T-helper 2 cell treated with Interferon-gamma antibody and Interleukin-4, amounts not matched to agents 5 μg/mL and 100 μg/mL, for 36 hours (primary cell): ENCODE measurements around the gene GFER.
A peak's percentile ranks its signal among the peaks of the same experiment; 100 is the strongest.
"Not testable (repeated sequence)": the region's sequence is repeated elsewhere in the genome, so short reads cannot be mapped to it uniquely, and the experiment has no call there.

Source experiments
- DNase-seq: peaks from one replicate; pipeline ENCODE4 v3.0.0; 2021; ENCODE audit warnings: low spot score
- H3K27ac Mint-ChIP-seq: one replicate; pipeline ENCODE4 v1.8.0; 2021; ENCODE audit warnings: mild to moderate bottlenecking, mixed read lengths
- H3K27me3 Mint-ChIP-seq: one replicate; pipeline ENCODE4 v1.8.0; 2021; ENCODE audit warnings: low read depth, mixed read lengths
- H3K36me3 Mint-ChIP-seq: one replicate; pipeline ENCODE4 v1.8.0; 2021; ENCODE audit warnings: low read depth, mixed read lengths
- H3K4me1 Mint-ChIP-seq: one replicate; pipeline ENCODE4 v1.8.0; 2021; ENCODE audit warnings: low read depth, mixed read lengths
- H3K4me3 Mint-ChIP-seq: one replicate; pipeline ENCODE4 v1.8.0; 2022; ENCODE audit warnings: mild to moderate bottlenecking, moderate library complexity, mixed read lengths
- H3K9me3 Mint-ChIP-seq: one replicate; pipeline ENCODE4 v1.8.0; 2021; ENCODE audit warnings: mixed read lengths

GFER gene

GRCh38 chr16:1962161-1963153 is 21.5 kb upstream of the GFER start:
- H3K4me1 Mint-ChIP-seq, result peaks cover 29% of the 10 kb centered on the region
- peak overlapping the region; percentile 97 for H3K4me3 Mint-ChIP-seq
- peak overlapping the region; percentile 91 for H3K27ac Mint-ChIP-seq
- H3K27me3 Mint-ChIP-seq, DNase-seq, H3K9me3 Mint-ChIP-seq: not testable (repeated sequence)
- peaks cover 39% of the 10 kb centered on the region for H3K36me3 Mint-ChIP-seq

GRCh38 chr16:1963806-1964505 is 20.0 kb upstream of the GFER start:
- Mint-ChIP-seq H3K27me3 (no peaks in the 10 kb centered on the region), H3K27ac (peak overlapping the region; percentile 91), H3K36me3 (peaks cover 39% of the 10 kb centered on the region), H3K9me3 (no peaks in the 10 kb centered on the region), H3K4me1 (peaks cover 29% of the 10 kb centered on the region), H3K4me3 (peak overlapping the region; percentile 97)
- DNase-seq, result no peak

DNA sequence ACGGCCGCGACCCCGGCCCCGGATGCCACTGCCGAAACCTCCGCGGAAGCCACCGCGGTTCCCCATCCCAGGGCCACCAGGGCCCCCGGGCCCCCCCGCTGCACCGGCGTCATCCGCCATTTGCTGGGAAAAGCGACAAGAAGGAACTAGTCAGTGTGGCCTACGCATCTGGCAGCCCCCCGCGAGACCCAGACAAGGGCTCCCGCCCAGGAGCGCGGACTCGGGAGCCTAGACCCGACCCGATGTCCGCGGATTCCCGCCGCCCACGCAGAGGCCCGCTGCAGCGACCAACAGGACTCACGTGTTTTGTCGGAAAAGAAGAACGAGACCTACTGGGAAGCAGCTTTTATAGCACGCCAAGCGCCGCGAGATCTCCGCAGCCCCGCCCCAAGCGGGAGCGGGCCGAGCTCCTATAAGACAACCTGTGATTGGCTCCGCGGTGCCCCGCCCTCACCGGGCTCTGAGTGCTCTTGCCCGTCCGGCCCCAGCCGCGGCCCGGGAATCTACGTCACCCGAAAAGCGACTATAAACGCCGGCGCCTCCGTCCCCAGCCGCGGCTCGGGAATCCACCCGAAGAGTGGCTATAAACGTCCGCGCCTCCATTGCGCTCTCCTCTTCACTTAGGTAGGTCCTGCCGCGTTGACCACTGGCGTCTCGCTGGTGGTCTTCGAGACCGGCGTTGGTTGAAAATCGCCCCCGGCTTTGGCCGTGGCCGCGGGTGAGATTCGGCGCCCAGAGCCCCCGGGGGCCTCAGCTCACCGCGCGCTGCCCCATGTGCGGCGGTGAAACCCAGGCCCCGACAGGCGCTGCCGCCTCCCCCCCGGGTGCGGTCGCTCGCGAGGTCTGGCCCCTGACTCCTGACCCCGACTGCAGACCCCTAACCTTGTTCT is 19.2 kb upstream of the GFER start, which contains the start of gene RPS2:
Gene RPS2, minus strand, starts transcription at position 321 of the 890 bp plus-strand sequence. Its CDS starts 201 bp downstream, at position 120.
- DNase-seq, result peak; percentile 100
- Mint-ChIP-seq H3K27ac (peak within 1 kb of the TSS; percentile 97), H3K27me3 (no peaks in the 10 kb centered on the region), H3K4me1 (peaks cover 29% of the 10 kb centered on the region), H3K36me3 (peaks cover 39% of the 10 kb centered on the region), H3K4me3 (peak within 1 kb of the TSS; percentile 97), H3K9me3 (no peaks in the 10 kb centered on the region)

DNA sequence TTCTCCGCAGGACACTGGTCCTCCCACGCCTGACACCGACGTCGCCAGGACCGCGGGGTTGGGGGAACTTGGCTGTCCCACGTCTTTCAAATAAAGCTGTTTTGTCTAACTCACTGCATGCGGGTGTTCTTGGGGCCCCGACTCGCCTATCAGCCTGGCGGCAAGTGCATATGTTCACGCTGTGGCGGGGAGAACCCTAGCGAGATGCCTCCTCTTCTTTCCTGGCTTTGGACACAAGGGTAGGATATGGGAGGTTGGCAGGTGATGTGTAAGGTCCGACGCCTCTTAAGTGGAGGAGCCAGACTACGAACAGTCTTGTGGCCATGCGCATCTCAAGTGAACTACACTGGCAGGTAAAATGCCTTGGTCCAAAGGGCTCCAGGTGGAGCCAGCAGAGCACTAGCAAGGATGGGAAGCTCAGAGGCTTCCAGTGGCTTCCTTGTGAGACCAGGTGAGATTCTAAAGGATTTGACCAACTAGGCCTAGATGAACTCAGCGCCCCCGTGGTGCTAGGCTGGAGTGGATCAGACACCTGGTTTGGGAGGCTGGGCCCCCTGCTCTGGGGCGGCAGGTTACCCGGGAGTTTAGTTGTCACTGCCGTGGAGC is 18.5 kb upstream of the GFER start:
- H3K4me3 Mint-ChIP-seq, result peak overlapping the region; percentile 97
- DNase-seq, result no peak
- peak overlapping the region; percentile 97 for H3K27ac Mint-ChIP-seq
- H3K27me3 Mint-ChIP-seq, result no peaks in the 10 kb centered on the region
- H3K9me3 Mint-ChIP-seq, result no peaks in the 10 kb centered on the region
- peaks cover 23% of the 10 kb centered on the region for H3K4me1 Mint-ChIP-seq
- peaks cover 37% of the 10 kb centered on the region for H3K36me3 Mint-ChIP-seq

GRCh38 chr16:1966460-1966859 is 17.5 kb upstream of the GFER start, which contains the start of gene RNF151:
Gene RNF151, plus strand, starts transcription at chr16:1966856. Its CDS starts 26 bp downstream, at chr16:1966882.
- H3K27ac Mint-ChIP-seq, result peak within 1 kb of the TSS; percentile 97
- no peaks in the 10 kb centered on the region for H3K9me3 Mint-ChIP-seq
- H3K4me3 Mint-ChIP-seq, result peak within 1 kb of the TSS; percentile 97
- peaks cover 18% of the 10 kb centered on the region for H3K4me1 Mint-ChIP-seq
- no peaks in the 10 kb centered on the region for H3K27me3 Mint-ChIP-seq
- H3K36me3 Mint-ChIP-seq, result peaks cover 30% of the 10 kb centered on the region
- DNase-seq, result no peak

GRCh38 chr16:1968146-1968953 is 15.6 kb upstream of the GFER start:
- Mint-ChIP-seq H3K27me3 (no peaks in the 10 kb centered on the region), H3K36me3 (peaks cover 13% of the 10 kb centered on the region), H3K4me3 (no peak overlapping the region), H3K4me1 (peaks cover 23% of the 10 kb centered on the region), H3K9me3 (no peaks in the 10 kb centered on the region), H3K27ac (no peak overlapping the region)
- DNase-seq, result no peak

- Mint-ChIP-seq H3K4me3 (peak within 1 kb of the TSS; percentile 97), H3K36me3 (peaks cover 6% of the 10 kb centered on the region), H3K27me3 (no peaks in the 10 kb centered on the region), H3K4me1 (peaks cover 14% of the 10 kb centered on the region), H3K27ac (peak within 1 kb of the TSS; percentile 98), H3K9me3 (no peaks in the 10 kb centered on the region)
- DNase-seq, result peak; percentile 98
Measured at GRCh38 chr16:1971796-1972489, 12.1 kb upstream of the GFER start, which contains the start of gene TBL3. Gene TBL3, plus strand, starts transcription at chr16:1972053. Its CDS starts 112 bp downstream, at chr16:1972165.

- Mint-ChIP-seq H3K27me3 (no peaks in the 10 kb centered on the region), H3K9me3 (no peaks in the 10 kb centered on the region), H3K27ac (peak overlapping the region; percentile 98), H3K4me3 (peak overlapping the region; percentile 97), H3K4me1 (peaks cover 14% of the 10 kb centered on the region), H3K36me3 (peaks cover 7% of the 10 kb centered on the region)
- DNase-seq, result no peak
Measured at GRCh38 chr16:1972490-1972877, 11.5 kb upstream of the GFER start.

DNA sequence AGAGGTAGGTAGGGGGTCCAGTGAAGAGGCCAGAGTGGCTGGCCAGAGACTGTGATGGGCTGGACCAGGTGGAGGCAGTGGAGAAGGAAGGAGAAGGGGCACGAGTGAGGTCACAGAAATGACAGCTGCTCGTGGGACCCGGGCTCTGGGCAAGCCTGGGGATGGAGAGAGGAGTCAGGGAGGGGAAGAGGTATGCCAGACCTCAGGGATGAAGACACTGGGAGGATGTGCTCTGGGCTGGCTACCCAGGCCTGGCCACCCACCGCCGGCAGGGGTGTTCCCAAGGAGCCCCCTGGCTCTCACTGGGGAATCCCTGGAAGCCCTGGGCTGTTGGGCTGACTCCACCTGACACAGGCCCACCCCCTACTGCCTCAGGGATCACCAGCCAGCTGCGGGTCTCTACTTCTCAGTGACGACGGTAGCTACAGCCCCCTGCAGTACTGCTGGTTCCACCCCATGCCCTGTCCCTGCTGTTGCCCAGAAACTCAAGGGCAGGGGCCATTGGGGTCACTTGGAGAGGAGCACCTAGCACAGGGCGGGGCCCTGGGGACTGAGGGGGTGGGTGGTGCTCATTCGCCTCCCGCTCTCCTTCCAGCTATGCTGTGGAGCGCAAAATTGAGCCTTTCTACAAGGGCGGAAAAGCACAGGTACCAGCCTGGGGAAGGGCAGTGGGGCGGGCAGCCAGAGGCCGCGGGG is 10.4 kb upstream of the GFER start:
- no peak overlapping the region for H3K27ac Mint-ChIP-seq

GRCh38 chr16:1974157-1975070 is 9.6 kb upstream of the GFER start:
- no peak overlapping the region for H3K27ac Mint-ChIP-seq
- DNase-seq, result no peak
- no peak overlapping the region for H3K4me3 Mint-ChIP-seq
- peaks cover 14% of the 10 kb centered on the region for H3K4me1 Mint-ChIP-seq
- peaks cover 9% of the 10 kb centered on the region for H3K36me3 Mint-ChIP-seq
- H3K27me3 Mint-ChIP-seq, result no peaks in the 10 kb centered on the region
- no peaks in the 10 kb centered on the region for H3K9me3 Mint-ChIP-seq

More for the DNA sequence above, 10.4 kb upstream of the GFER start:
- DNase-seq, result no peak
- no peaks in the 10 kb centered on the region for H3K27me3 Mint-ChIP-seq
- peaks cover 14% of the 10 kb centered on the region for H3K4me1 Mint-ChIP-seq
- peaks cover 9% of the 10 kb centered on the region for H3K36me3 Mint-ChIP-seq
- peak overlapping the region; percentile 34 for H3K4me3 Mint-ChIP-seq
- no peaks in the 10 kb centered on the region for H3K9me3 Mint-ChIP-seq
